T-cell (primary cell): ENCODE results near the gene TNMD. TPM values are rescaled to one million over a fixed set of nuclear protein-coding genes. Genes with fewer than 3 reads are reported as not detected.

ENCODE experiments used
- ATAC-seq, 4 experiments: fragments of 200-7000 bp in 3 of 4; fragments of 150-1000 bp in 1 of 4; cut with Tn5 transposase; replicated peaks in 1 of 4; 1 replicate in 3 of 4; 2 replicates in 1 of 4; pipeline ENCODE4 v1.10.0; 2021; ENCODE audit warnings: moderate library complexity in 3 of 4, mild to moderate bottlenecking in 2 of 4, moderate number of reproducible peaks in 1 of 4
- CTCF ChIA-PET, 2 donors: fragments of 300-600 bp; sonication (Branson Sonifier 250); formaldehyde crosslinking; loops; one replicate each; lab custom pipeline; 2022; ENCODE audit warnings: antibody characterized with exemption in 2 of 2; lab: Charles Lee
- POLR2A ChIA-PET, 2 donors: fragments of 300-600 bp; sonication (Branson Sonifier 250); formaldehyde crosslinking; loops; one replicate each; lab custom pipeline; 2022; ENCODE audit warnings: antibody characterized with exemption in 2 of 2; lab: Charles Lee
- DNase-seq, 35 experiments: peaks; one replicate each; pipeline versions ENCODE4 v3.0.0 to v3.0.0-alpha.2; 2013 to 2023
- H3K27ac ChIP-seq: one replicate; pipeline ENCODE4 v1.5.1; 2013; ENCODE audit warnings: low read length
- H3K27me3 ChIP-seq, 2 experiments: replicated peaks in 1 of 2; 1 replicate in 1 of 2; 2 replicates in 1 of 2; pipeline versions ENCODE4 v1.6.1 to v1.7.0; 2013; ENCODE audit warnings: low read length in 1 of 2, mixed read lengths in 1 of 2; ENCODE audit not compliant: control insufficient read depth in 2 of 2, insufficient read depth in 2 of 2; ENCODE audit errors: extremely low read depth in 1 of 2
- H3K36me3 ChIP-seq, 2 donors: 1 replicate in 1 of 2; 2 replicates in 1 of 2; pipeline versions ENCODE4 v1.6.1 to v1.7.0; 2013; ENCODE audit warnings: low read length in 1 of 2; ENCODE audit not compliant: control insufficient read depth in 2 of 2, insufficient read depth in 1 of 2; ENCODE audit errors: extremely low read depth in 1 of 2
- H3K4me1 ChIP-seq, 2 experiments: 1 replicate in 1 of 2; 2 replicates in 1 of 2; pipeline versions ENCODE4 v1.6.1 to v1.7.0; 2013; ENCODE audit warnings: low read length in 2 of 2, mixed read lengths in 1 of 2; ENCODE audit not compliant: insufficient read depth in 2 of 2, control insufficient read depth in 1 of 2; ENCODE audit errors: extremely low read depth in 1 of 2
- H3K4me3 ChIP-seq, 2 donors: 1 replicate in 1 of 2; 2 replicates in 1 of 2; pipeline versions ENCODE4 v1.5.1 to v1.7.0; 2013; ENCODE audit warnings: mild to moderate bottlenecking in 2 of 2, low read length in 1 of 2, moderate library complexity in 1 of 2; ENCODE audit not compliant: control insufficient read depth in 1 of 2; ENCODE audit errors: extremely low read depth in 1 of 2
- H3K9me3 ChIP-seq: 2 replicates; pipeline ENCODE4 v1.7.0; 2013
- H3K27ac Mint-ChIP-seq, 2 donors: one replicate each; pipeline ENCODE4 v1.8.0; 2020 to 2021; ENCODE audit warnings: mild to moderate bottlenecking in 2 of 2, mixed read lengths in 2 of 2
- H3K27me3 Mint-ChIP-seq, 2 donors: one replicate each; pipeline ENCODE4 v1.8.0; 2021 to 2022; ENCODE audit warnings: mixed read lengths in 2 of 2
- H3K36me3 Mint-ChIP-seq: one replicate; pipeline ENCODE4 v1.8.0; 2021; ENCODE audit warnings: mixed read lengths
- H3K4me1 Mint-ChIP-seq, 3 donors: one replicate each; pipeline ENCODE4 v1.8.0; 2020 to 2022; ENCODE audit warnings: mixed read lengths in 3 of 3, mild to moderate bottlenecking in 1 of 3
- H3K4me3 Mint-ChIP-seq, 3 donors: one replicate each; pipeline ENCODE4 v1.8.0; 2020 to 2022; ENCODE audit warnings: mild to moderate bottlenecking in 3 of 3, mixed read lengths in 3 of 3, moderate library complexity in 3 of 3
- H3K9me3 Mint-ChIP-seq, 3 donors: one replicate each; pipeline ENCODE4 v1.8.0; 2020 to 2022; ENCODE audit warnings: mixed read lengths in 3 of 3
- WGBS: methylation state at CpG from one replicate; pipeline ENCODE4 v1.1.5; 2013; ENCODE audit warnings: missing lambda C conversion rate; ENCODE audit not compliant: insufficient coverage; 5-methylcytosine and 5-hydroxymethylcytosine counted together
- total RNA-seq, 35 experiments: library from RNA in 6 of 35; stranded (reverse) in 6 of 35; fragments of 120-200 nt in 1 of 35; gene quantifications; one replicate each; pipeline versions ENCODE4 v1.2.1 to v1.2.4 and lab custom pipeline; 2013 to 2026

TNMD gene
- total RNA-seq, 5 donors from 2014 or later (not counting 1 experiment from before 2014, with no cell fraction given): not detected

GRCh38 chrX:100647739-100648138, 63.0 kb downstream of the TNMD start:
- Mint-ChIP-seq H3K36me3 (no peaks in the 10 kb centered on the region), H3K4me1 (no peaks in the 10 kb centered on the region), H3K27me3 (peaks cover 11 to 35% of the 10 kb centered on the region in 2 donors), H3K27ac (no peak overlapping the region), H3K4me3 (no peak overlapping the region), H3K9me3 (no peaks in the 10 kb centered on the region)
- ChIA-PET POLR2A (no interaction called here), CTCF (no interaction called here)
- no peak overlapping the region for H3K27ac ChIP-seq
- H3K36me3 ChIP-seq: no peaks in the 10 kb centered on the region
- no peaks in the 10 kb centered on the region for H3K9me3 ChIP-seq
- H3K27me3 ChIP-seq: peaks cover 0 to 3% of the 10 kb centered on the region in 2 experiments
- ATAC-seq (no peak), DNase-seq (no peak)
- H3K4me3 ChIP-seq: no peak overlapping the region
- 71% methylated on average over 1 of the region's 2 CpGs for WGBS
- no peaks in the 10 kb centered on the region for H3K4me1 ChIP-seq

- peaks cover 0 to 3% of the 10 kb centered on the region in 2 experiments for H3K27me3 ChIP-seq
- DNase-seq (no peak), ATAC-seq (no peak)
- H3K9me3 ChIP-seq: no peaks in the 10 kb centered on the region
- POLR2A ChIA-PET: no interaction called here
- CTCF ChIA-PET: no interaction called here
- no peaks in the 10 kb centered on the region for H3K4me1 Mint-ChIP-seq
- H3K4me3 ChIP-seq: no peak overlapping the region
- no peak overlapping the region for H3K27ac Mint-ChIP-seq
- no peak overlapping the region for H3K27ac ChIP-seq
- H3K27me3 Mint-ChIP-seq: peaks cover 11 to 35% of the 10 kb centered on the region in 2 donors
- no peak overlapping the region for H3K4me3 Mint-ChIP-seq
- no peaks in the 10 kb centered on the region for H3K36me3 Mint-ChIP-seq
- no CpG with 5 or more reads among the region's 8 CpGs for WGBS
- no peaks in the 10 kb centered on the region for H3K9me3 Mint-ChIP-seq
- no peaks in the 10 kb centered on the region for H3K36me3 ChIP-seq
- H3K4me1 ChIP-seq: no peaks in the 10 kb centered on the region
Observed at GRCh38 chrX:100648458-100649417, 64.0 kb downstream of the TNMD start.

Other genes starting within 250 kb of the TNMD start
- under 1 TPM in 2 of 5 donors, not detected in 3; 0.03 to 0.05 TPM for gene PCDH19, start 174.7 kb upstream of the TNMD start, total RNA-seq
- gene TSPAN6, start 51.9 kb downstream of the TNMD start, total RNA-seq: 1 to 10 TPM in 4 of 5 donors, under 1 TPM in 1; 0.91 to 2.1 (median 1.6) TPM
- under 1 TPM in 1 of 5 donors, not detected in 4; 0.18 TPM for gene SRPX2, start 59.3 kb downstream of the TNMD start, total RNA-seq
- under 1 TPM in 4 of 5 donors, not detected in 1; 0.12 to 0.82 (median 0.29) TPM for gene SYTL4, start 147.2 kb downstream of the TNMD start, total RNA-seq
- 10 to 100 TPM in 4 of 5 donors, 1 to 10 TPM in 1; 9.3 to 17.7 (median 15.0) TPM for gene CSTF2, start 235.5 kb downstream of the TNMD start, total RNA-seq